HG02943 (cell line): Measurements from ENCODE around the gene MLLT10.
"Not testable (repeated sequence)": the region's sequence is repeated elsewhere in the genome, so short reads cannot be mapped to it uniquely, and the experiment has no call there.

Experiments
- ATAC-seq: cut with Tn5 transposase; IDR thresholded peaks from one replicate; pipeline ENCODE4 v1.9.1; 2021; ENCODE audit warnings: mild to moderate bottlenecking, low read depth, moderate library complexity; ENCODE audit not compliant: unreplicated experiment

Gene MLLT10

GRCh38 chr10:21681156-21681555 is 147.1 kb downstream of the MLLT10 start:
- no peak for ATAC-seq

GRCh38 chr10:21687266-21688008 is 153.4 kb downstream of the MLLT10 start:
- no peak for ATAC-seq

DNA sequence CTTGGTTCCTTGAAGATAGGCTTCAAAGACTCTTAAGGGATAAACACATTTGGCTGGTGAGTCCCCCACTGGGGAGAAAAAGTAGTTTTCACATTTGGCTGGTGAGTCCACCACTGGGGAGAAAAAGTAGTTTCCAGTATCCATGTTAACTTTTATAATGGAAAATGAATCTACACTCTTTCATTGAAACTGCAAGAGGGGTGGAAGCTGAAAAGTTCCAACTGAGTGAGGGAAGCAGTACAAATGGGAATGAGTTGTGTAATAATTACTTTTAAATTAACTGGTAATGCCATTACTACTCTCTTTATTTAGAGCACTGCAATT is 153.9 kb downstream of the MLLT10 start:
- ATAC-seq = no peak

DNA sequence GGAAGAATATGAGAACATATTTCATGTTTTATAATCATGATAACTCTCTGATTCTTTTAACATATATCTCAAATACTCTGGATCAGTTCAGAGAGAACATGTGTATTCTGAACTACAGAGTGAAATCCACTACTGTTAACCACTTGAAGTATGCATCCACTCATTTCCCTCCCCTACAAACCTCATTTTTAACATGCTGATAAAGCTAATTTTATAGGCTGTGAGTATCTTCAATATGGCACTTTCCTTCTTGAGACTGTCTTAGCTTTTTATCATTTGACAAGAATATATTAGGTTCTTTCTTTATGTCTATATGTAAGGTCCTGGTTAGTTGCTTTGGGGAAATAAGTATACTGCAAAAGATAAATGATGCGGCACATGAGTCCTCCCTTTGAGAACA is 154.8 kb downstream of the MLLT10 start:
- no peak for ATAC-seq

GRCh38 chr10:21689881-21690280 is 155.8 kb downstream of the MLLT10 start:
- ATAC-seq = no peak

DNA sequence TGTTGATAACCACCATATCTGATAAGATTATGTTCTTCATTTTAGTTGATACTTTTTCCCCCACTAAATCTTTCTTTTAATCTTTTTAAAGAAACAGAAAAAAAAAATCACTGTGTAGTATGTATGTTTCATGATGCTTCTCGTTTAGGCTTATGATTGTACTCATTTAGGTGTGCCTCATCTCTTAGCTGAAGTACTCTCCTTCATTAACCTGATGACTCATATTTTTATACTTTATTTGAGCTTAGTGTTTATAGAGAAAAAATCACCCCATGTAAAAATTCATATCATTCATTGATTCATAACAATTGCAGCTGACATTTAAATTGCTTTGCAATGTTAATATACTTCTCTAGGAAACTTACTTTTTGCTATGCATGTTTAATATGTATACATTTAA is 158.9 kb downstream of the MLLT10 start:
- ATAC-seq = no peak

DNA sequence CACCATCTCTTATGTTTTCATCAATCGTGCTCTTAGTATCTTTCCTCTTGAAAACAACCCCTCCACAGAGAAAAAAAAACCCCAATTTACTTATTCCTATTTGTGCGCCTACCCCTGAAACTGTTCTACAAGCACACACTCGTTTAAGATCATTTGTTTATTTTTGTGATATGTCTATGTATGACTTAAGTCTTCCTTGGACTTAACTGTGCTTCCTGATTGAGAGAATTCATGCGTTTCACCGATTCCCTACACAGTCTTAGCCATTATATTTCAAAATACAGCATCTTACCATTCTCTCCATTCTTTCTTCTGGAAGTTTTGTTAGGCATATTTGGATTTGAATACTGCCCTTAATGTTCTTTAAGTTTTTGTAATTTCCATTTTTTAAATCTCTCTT is 159.4 kb downstream of the MLLT10 start:
- ATAC-seq = no peak

GRCh38 chr10:21694631-21695030 is 160.6 kb downstream of the MLLT10 start:
- no peak for ATAC-seq

GRCh38 chr10:21696302-21696701 is 162.3 kb downstream of the MLLT10 start:
- ATAC-seq = no peak

DNA sequence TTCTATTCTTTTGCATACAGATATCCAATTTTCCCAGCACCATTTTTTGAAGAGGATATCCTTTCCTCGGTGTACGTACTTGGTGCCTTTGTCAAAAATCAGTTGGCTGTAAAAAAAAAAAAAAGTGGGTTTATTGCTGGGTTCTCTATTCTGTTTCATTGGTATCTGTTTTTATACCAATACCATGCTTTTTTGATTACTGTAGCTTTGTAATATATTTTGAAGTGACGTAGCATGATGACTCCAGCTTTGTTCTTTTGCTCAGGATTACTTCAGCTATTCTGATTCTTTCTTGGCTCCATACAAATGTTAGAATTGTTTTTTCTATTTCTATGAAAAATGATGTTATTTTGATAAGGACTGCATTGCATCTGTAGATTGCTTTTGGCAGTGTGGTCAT is 165.5 kb downstream of the MLLT10 start:
- ATAC-seq = no peak

GRCh38 chr10:21700474-21700873 is 166.4 kb downstream of the MLLT10 start:
- ATAC-seq = no peak

GRCh38 chr10:21702633-21703111 is 168.6 kb downstream of the MLLT10 start:
- ATAC-seq = no peak

DNA sequence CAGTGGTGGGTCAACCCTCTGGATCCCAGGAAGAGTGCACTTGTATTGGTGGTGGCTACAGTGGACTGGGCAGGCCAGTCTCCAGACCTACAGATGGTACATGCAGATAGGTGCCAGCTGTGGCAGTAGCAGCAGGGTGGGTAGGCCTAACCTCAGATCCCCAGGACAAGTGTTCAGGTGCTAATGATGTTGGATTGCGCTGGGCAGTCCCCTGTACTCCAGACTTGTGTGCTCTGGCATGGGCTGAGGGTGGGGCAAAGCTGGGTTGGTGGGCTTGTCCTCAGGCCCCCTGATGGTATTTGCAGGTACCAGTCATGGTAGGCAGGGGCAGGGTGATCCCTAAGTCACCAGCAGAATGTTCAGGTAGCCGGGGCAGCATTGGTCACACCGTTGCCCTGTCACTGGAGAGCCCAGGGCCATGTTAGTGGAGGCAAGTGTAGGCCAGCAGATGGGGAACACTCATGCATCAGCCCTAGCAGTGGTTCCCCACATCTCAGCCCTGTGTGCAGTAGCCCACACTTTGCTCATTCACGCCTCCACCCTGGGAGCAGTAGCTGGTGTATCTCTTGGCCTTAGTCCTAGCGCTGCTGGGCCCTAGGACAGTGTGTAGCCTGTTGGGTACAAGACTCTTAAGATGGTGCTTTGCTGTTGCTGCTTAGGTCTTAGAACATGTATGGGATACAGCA is 171.3 kb downstream of the MLLT10 start:
- ATAC-seq = no peak

- ATAC-seq = no peak
Measured at GRCh38 chr10:21705828-21706176, 171.8 kb downstream of the MLLT10 start.

GRCh38 chr10:21707498-21707897 is 173.5 kb downstream of the MLLT10 start:
- no peak for ATAC-seq

DNA sequence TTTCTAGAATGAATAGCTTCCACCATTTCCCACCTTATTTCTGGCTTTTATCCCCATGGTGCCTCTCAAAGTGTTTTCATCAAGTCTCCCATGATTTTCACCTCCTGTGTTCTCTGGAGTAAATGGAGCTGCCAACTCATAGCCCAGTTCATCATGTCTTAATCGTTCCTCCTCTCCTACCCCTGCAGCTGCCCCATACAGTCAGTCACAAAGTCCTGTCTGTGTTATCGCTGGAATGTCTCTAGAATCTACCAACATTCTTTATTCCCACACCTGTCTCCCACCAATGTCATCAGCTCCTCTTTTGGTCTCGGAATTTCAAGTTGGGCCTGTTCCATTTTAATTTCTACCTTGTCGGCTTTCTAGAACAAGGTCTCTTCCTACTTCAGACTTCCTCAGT is 178.9 kb downstream of the MLLT10 start:
- no peak for ATAC-seq

- ATAC-seq = no peak
Measured at GRCh38 chr10:21715531-21716195, 181.6 kb downstream of the MLLT10 start.

DNA sequence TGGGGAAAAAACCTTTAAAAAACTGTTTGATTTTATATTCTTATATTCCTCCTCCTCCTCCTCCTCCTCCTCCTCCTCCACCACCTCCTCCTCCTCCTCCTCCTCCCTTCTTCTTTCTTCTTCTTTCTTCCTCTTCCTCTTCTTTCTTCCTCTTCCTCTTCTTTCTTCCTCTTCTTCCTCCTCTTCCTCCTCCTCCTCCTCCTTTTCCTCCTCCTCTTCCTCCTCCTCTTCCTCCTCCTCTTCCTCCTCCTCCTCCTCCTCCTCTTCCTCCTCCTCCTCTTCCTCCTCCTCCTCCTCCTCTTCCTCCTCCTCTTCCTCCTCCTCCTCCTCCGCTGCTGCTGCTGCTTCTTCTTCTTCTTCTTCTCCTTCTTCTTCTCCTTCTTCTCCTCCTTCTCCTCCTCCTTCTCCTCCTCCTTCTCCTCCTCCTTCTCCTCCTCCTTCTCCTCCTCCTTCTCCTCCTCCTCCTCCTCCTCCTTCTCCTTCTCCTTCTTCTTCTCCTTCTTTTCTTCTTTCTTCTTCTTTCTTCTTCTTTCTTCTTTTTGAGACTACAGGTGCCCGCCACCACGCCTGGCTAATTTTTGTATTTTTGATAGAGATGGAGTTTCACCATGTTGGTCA is 183.5 kb downstream of the MLLT10 start:
- not testable (repeated sequence) for ATAC-seq

- ATAC-seq = no peak
Measured at GRCh38 chr10:21719502-21719901, 185.5 kb downstream of the MLLT10 start.

DNA sequence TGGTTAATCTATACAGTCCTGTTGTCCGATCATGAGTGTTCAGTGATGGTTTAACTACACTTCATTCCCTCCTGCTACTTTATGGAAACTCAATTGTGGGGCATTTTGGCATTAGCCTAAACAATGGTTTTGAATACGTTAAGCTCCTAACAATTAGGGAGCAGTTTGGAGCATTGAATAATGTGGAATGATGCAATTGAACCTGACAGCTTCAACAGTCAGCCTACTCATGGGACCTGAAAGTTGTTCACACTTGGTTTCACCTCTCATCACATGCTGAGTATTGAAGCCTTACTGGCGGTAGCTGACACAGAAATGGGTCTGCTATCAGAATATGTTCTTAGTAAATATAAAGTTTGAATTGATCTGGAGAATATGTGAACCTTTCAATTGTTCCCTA is 186.1 kb downstream of the MLLT10 start:
- ATAC-seq = no peak

DNA sequence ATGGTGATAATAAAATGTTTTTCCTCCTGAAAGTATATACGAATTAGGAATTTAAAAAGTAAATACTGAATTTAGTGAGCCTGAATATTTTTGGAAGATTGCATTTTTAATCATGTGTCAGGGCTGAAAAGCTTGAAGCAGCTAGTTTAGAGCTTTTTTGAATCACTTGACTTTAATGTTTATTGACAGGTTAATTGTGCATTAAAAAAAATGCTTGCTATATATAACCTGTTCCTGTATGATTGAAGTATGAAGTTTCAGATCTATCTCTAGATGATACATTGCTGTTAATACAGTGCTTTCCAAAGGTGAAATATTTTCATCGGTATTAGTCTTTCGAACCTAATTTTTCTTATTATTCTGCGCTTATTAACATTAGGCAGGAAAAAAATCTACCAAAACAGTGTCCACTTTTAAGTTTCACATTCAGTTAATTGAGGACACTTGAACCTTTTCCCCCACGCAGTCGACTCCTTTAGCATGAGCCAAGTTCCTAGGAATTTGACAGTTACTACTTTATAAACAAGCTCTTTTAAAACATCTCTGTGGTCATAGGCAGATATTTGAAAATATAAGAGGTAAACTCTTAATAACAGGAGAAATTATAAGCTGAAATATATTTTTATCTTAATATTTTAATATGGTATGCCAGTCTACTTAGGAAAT is 187.1 kb downstream of the MLLT10 start:
- ATAC-seq = no peak
